Activated naive CD4-positive, alpha-beta T cell treated with anti-CD3 and anti-CD28 coated beads, Interleukin-2, amount 50 U/mL, for 72 hours (primary cell): ENCODE measurements around the gene TTYH2. TPM values are rescaled to one million over a fixed set of nuclear protein-coding genes. Genes with fewer than 3 reads are reported as not detected.
"Not testable (repeated sequence)": the region's sequence is repeated elsewhere in the genome, so short reads cannot be mapped to it uniquely, and the experiment has no call there.

Source experiments
- ATAC-seq, 2 donors: fragments of 150-1000 bp; cut with Tn5 transposase; 2 replicates each; pipeline ENCODE4 v1.10.0; 2021; ENCODE audit warnings: mild to moderate bottlenecking in 2 of 2, moderate library complexity in 2 of 2
- DNase-seq, 2 donors: peaks; one replicate each; pipeline ENCODE4 v3.0.0; 2021 to 2022; ENCODE audit warnings: low spot score in 2 of 2
- H3K27ac Mint-ChIP-seq, 2 donors: one replicate each; pipeline ENCODE4 v1.8.0; 2022; ENCODE audit warnings: mild to moderate bottlenecking in 2 of 2, mixed read lengths in 2 of 2
- H3K36me3 Mint-ChIP-seq, 2 donors: one replicate each; pipeline ENCODE4 v1.8.0; 2022; ENCODE audit warnings: mixed read lengths in 2 of 2
- H3K9me3 Mint-ChIP-seq, 2 donors: one replicate each; pipeline ENCODE4 v1.8.0; 2022; ENCODE audit warnings: mixed read lengths in 2 of 2
- total RNA-seq, 2 donors: library from RNA; stranded (reverse); gene quantifications; one replicate each; pipeline ENCODE4 v1.2.3, GENCODE V29; 2022

The TTYH2 gene
- total RNA-seq, 2 donors from 2014 or later: 2.2 to 5.6 TPM

GRCh38 chr17:74188687-74189086 is 24.7 kb upstream of the TTYH2 start:
- H3K27ac Mint-ChIP-seq, H3K9me3 Mint-ChIP-seq, ATAC-seq, DNase-seq, H3K36me3 Mint-ChIP-seq: not testable (repeated sequence)

DNA sequence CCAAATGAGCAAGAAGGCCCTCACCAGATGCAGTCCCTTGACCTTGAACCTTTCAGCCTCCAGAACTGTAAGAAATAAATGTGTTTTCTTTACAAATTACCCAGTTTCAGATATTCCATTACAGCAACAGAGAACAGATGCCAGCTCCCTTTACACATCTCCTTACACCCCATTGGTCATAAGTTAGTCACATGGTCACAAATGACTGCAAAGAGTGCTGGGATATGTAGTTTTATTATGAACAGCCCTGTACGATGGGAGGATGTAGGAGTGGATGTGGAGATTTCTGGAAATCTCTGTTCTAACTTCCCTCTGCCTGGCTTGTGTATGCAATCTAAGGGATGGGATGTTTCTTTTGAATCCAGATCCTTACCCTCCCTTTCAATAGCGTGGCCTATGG is 23.2 kb upstream of the TTYH2 start:
- DNase-seq: no peak
- Mint-ChIP-seq H3K9me3 (no peaks in the 10 kb centered on the region), H3K27ac (no peak overlapping the region), H3K36me3 (no peaks in the 10 kb centered on the region)
- peak; percentile 78 for ATAC-seq

- Mint-ChIP-seq H3K9me3 (no peaks in the 10 kb centered on the region), H3K36me3 (no peaks in the 10 kb centered on the region), H3K27ac (no peak overlapping the region)
- ATAC-seq (no peak), DNase-seq (no peak)
These were observed 22.5 kb upstream of the TTYH2 start for GRCh38 chr17:74190807-74191406.

- peak in 1 of 2 donors; percentile 58 for ATAC-seq
- no peaks in the 10 kb centered on the region for H3K9me3 Mint-ChIP-seq
- H3K36me3 Mint-ChIP-seq: no peaks in the 10 kb centered on the region
- DNase-seq: no peak
- H3K27ac Mint-ChIP-seq: no peak overlapping the region
These were observed 20.2 kb upstream of the TTYH2 start for GRCh38 chr17:74192950-74193781.

GRCh38 chr17:74194682-74195081 is 18.7 kb upstream of the TTYH2 start:
- no peak for ATAC-seq
- H3K27ac Mint-ChIP-seq: peak overlapping the region in 1 of 2 donors; percentile 14
- H3K36me3 Mint-ChIP-seq: no peaks in the 10 kb centered on the region
- no peak for DNase-seq
- no peaks in the 10 kb centered on the region for H3K9me3 Mint-ChIP-seq

DNA sequence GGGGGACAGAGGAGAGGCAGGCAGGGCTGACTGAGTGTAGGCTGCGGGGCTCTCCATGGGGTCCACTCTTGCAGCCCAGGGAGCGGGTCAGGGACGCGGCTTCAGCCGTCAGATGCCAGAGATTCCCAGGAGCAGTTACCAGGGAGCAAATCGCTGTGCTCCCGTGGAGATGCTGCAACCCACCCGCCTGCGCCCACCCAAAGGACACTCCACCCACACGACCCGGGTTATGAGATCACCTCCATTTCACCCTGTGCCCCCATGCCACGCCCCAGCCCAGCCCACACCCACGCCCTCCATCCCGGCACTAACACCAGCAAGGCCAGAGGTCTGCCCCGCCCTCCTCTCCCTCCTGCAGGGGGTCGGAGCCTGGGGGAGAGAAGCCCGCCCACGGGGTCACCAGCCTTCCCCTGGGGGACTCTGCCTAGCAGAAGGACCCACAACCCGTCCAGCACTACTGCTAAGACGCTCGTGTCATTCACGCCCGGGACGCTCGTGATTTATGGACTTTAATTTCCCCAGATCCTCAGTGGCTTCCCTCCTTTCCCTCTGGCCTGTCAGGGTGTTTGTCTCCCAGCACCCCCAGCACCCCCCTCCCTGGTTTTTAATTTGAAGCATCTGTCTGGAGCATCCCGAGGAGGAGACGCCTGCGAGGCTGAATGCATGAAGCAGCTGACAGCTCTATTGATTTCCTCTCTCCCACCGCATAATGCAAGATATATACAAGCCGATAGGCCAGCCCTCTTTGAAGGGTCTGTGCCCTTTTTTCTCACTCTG is 16.6 kb upstream of the TTYH2 start:
- ATAC-seq: no peak
- H3K9me3 Mint-ChIP-seq: no peaks in the 10 kb centered on the region
- H3K36me3 Mint-ChIP-seq: no peaks in the 10 kb centered on the region
- H3K27ac Mint-ChIP-seq: no peak overlapping the region
- DNase-seq: no peak

- DNase-seq: no peak
- no peak overlapping the region for H3K27ac Mint-ChIP-seq
- H3K9me3 Mint-ChIP-seq: no peaks in the 10 kb centered on the region
- no peaks in the 10 kb centered on the region for H3K36me3 Mint-ChIP-seq
- ATAC-seq: no peak
These were observed 15.6 kb upstream of the TTYH2 start for GRCh38 chr17:74197801-74198200.

DNA sequence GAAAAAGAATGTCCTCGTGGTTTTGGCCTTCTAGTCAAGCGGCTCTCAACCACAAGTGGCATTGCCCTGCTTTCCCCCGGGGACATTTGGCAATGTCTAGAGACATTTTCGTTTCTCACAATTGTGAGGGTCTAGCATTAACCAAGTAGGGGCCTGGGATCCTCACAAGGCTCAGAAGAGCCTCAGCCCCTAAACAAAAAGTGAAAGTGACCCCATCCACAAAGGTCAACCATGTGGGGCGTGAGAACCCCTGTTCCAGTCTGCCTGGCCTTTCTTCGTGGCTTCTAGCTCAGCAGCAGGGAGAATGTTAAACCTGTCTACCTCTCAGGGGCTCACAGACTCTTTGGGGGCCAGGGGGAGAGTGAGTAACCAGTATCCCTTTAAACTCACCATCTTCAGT is 14.7 kb upstream of the TTYH2 start:
- DNase-seq: no peak
- no peak for ATAC-seq
- H3K36me3 Mint-ChIP-seq: peaks cover 4 to 5% of the 10 kb centered on the region in 2 donors
- no peak overlapping the region for H3K27ac Mint-ChIP-seq
- no peaks in the 10 kb centered on the region for H3K9me3 Mint-ChIP-seq

GRCh38 chr17:74199306-74200092 is 13.9 kb upstream of the TTYH2 start:
- peak; percentile 48 to 63 for ATAC-seq
- no peaks in the 10 kb centered on the region for H3K9me3 Mint-ChIP-seq
- DNase-seq: peak; percentile 68 to 84
- no peak overlapping the region for H3K27ac Mint-ChIP-seq
- H3K36me3 Mint-ChIP-seq: peaks cover 11 to 12% of the 10 kb centered on the region in 2 donors

DNA sequence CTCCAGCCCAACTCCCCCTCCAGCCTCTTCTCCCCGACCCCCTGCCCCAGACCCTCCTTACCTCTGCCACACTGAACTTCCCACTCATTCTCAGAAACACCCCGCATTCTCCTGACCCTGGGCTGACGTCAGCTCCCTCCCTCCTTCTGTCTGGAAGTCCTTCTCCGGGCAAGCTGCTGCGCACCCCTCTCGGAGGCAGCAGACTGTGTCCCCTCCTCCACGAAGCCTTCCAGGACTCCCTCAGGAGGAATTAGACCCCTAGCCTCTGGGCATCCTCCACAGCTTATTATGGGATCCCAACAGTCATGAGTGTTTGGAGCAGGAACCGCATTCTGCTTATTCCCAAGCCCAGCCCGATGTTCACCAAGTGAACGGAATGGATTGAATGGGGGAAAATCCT is 13.3 kb upstream of the TTYH2 start:
- DNase-seq: no peak

GRCh38 chr17:74201250-74201649 is 12.1 kb upstream of the TTYH2 start:
- ATAC-seq (no peak), DNase-seq (no peak)
- Mint-ChIP-seq H3K9me3 (no peaks in the 10 kb centered on the region), H3K27ac (no peak overlapping the region), H3K36me3 (peaks cover 22 to 29% of the 10 kb centered on the region in 2 donors)

More for the DNA sequence above, 13.3 kb upstream of the TTYH2 start:
- H3K27ac Mint-ChIP-seq: no peak overlapping the region
- peaks cover 17% of the 10 kb centered on the region in 2 donors for H3K36me3 Mint-ChIP-seq
- ATAC-seq: no peak
- H3K9me3 Mint-ChIP-seq: no peaks in the 10 kb centered on the region

GRCh38 chr17:74201948-74202347 is 11.4 kb upstream of the TTYH2 start:
- no peak overlapping the region for H3K27ac Mint-ChIP-seq
- H3K36me3 Mint-ChIP-seq: peaks cover 22 to 33% of the 10 kb centered on the region in 2 donors
- ATAC-seq (no peak), DNase-seq (no peak)
- no peaks in the 10 kb centered on the region for H3K9me3 Mint-ChIP-seq

DNA sequence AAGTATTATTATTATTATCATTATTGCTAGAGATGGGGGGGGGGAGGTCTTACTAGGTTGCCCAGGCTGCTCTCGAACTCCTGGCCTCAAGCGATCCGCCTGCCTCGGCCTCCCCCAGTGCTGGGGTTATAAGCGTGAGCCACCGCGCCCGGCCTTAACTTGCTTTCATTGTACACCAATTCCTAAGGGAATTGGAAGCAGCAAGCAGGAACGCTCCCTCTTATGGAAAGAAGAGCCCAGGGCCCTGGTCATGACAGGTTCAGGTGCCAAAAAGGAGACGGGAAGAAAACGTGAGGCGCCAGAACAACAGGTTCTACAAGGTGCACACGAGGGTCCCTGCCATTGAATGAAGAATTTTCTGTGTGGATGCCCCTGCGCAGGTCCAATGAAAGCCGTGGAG is 10.4 kb upstream of the TTYH2 start:
- H3K36me3 Mint-ChIP-seq: peaks cover 22 to 33% of the 10 kb centered on the region in 2 donors

DNA sequence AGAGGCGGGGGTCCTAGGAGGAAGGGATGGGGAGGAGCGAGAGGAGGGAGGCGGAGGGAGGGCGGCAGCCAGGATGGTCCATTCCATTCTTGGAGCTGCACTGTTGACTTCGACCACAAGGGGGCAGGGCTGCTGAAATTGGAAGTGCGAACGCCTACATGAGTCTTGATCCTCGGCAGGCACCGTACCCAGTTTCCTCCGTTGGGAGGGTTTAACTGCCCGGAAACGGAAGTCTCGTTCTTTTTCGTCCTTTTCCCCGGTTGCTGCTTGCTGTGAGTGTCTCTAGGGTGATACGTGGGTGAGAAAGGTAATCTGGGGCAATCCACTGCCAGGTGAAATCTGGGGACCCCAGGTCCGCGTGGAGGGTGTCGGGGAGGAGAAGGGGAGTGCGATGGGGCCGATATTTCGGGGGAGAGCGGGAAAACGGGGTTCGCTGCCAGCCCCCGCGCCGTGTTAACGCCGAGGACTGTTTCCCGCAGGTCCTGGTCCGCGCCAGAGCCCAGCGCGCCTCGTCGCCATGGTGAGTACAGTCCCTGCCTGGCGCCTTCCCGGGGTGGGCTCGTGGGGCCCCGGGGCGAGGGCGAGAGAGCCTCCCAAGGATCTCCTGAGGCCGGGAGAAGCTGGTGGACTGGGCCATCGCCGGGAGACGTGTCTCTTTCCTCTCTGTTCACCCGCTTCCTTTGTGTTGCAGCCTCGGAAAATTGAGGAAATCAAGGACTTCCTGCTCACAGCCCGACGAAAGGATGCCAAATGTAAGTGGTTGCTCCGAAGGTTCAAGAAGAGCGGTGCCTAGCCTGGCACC is 9.7 kb upstream of the TTYH2 start, which contains the start of gene RPL38:
Gene RPL38 (plus strand): TSS at position 240 of the 802 bp plus-strand sequence. CDS start 278 bp downstream, at position 518.
- peaks cover 22 to 33% of the 10 kb centered on the region in 2 donors for H3K36me3 Mint-ChIP-seq
- DNase-seq (peak; percentile 93 to 99), ATAC-seq (peak; percentile 90 to 91)
- peak within 1 kb of the TSS; percentile 97 to 99 for H3K27ac Mint-ChIP-seq
- H3K9me3 Mint-ChIP-seq: no peaks in the 10 kb centered on the region

More for the DNA sequence above, 10.4 kb upstream of the TTYH2 start:
- DNase-seq (no peak), ATAC-seq (no peak)
- H3K9me3 Mint-ChIP-seq: no peaks in the 10 kb centered on the region
- H3K27ac Mint-ChIP-seq: peak overlapping the region; percentile 97 to 99

DNA sequence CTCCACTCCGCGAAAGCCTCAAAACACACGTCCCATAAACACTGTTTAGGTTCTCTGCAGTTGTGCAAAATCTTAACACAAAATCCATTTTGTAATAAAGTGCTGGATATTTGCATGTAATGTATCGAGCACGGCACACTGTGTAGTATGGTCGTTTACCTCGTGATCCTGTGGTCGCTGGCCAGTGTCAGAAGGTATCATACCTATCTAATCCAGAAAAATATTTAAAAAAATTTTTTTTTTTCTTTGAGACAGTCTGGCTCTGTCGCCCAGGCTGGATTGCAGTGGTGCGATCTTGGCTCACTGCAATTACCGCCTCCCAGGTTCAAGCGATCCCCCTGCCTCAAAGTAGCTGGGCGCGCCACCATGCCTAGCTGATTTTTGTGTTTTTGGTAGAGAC is 8.9 kb upstream of the TTYH2 start:
- no peak for DNase-seq
- Mint-ChIP-seq H3K27ac (peak overlapping the region; percentile 97 to 99), H3K9me3 (no peaks in the 10 kb centered on the region), H3K36me3 (peaks cover 22 to 33% of the 10 kb centered on the region in 2 donors)
- ATAC-seq: no peak
